Endothelial cell of umbilical vein (primary cell): Measurements from ENCODE around the gene NR1H2.

Source experiments
- EZH2 ChIP-seq: IDR thresholded peaks from 2 replicates; pipeline ENCODE4 v1.6.1; 2012; ENCODE audit warnings: borderline replicate concordance, low read depth, mild to moderate bottlenecking, moderate library complexity, low read length, inconsistent platforms; ENCODE audit not compliant: severe bottlenecking
- POLR2A ChIP-seq: IDR thresholded peaks from 2 replicates; pipeline ENCODE4 v1.6.1; 2012; ENCODE audit warnings: low read depth, mild to moderate bottlenecking, control low read depth, low read length
- TF ChIP-seq, protein P1 (sequence below), 2 donors: IDR thresholded peaks; 1 replicate in 1 of 2; 2 replicates in 1 of 2; pipeline ENCODE4 v1.5.1; 2011; ENCODE audit warnings: low read length in 2 of 2, mild to moderate bottlenecking in 2 of 2, moderate library complexity in 2 of 2, control low read depth in 1 of 2, inconsistent platforms in 1 of 2, low read depth in 1 of 2; ENCODE audit not compliant: insufficient read depth in 1 of 2; ENCODE audit errors: extremely low read depth in 1 of 2

DNA sequence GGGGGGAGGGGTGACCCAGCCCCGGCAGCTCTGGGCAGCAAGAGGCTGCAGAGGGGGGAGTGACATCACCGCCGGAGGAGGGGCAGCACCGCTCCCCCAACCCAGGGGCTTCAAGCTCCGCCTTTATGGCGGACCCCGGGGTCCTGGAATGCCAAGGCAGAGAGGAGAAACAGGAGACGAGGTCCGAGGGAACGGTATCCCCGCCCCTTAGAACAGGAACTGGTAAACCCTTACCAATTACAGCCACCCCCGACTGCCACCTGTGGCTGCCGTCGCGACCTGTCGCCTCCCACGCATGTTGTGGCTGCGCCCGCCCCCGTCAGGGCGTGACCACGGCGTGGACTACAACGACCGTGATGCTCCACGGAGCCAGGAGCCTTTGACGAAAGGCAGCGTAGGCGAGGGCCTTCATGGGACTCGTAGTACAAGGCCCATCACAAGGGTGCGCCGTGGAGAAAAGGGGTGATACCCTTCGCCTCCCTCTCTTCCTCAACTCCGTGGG lies 43.0 kb upstream of the NR1H2 start:
- TF ChIP-seq POLR2A (no peak), EZH2 (no peak)
- TF ChIP-seq, protein P1, sequence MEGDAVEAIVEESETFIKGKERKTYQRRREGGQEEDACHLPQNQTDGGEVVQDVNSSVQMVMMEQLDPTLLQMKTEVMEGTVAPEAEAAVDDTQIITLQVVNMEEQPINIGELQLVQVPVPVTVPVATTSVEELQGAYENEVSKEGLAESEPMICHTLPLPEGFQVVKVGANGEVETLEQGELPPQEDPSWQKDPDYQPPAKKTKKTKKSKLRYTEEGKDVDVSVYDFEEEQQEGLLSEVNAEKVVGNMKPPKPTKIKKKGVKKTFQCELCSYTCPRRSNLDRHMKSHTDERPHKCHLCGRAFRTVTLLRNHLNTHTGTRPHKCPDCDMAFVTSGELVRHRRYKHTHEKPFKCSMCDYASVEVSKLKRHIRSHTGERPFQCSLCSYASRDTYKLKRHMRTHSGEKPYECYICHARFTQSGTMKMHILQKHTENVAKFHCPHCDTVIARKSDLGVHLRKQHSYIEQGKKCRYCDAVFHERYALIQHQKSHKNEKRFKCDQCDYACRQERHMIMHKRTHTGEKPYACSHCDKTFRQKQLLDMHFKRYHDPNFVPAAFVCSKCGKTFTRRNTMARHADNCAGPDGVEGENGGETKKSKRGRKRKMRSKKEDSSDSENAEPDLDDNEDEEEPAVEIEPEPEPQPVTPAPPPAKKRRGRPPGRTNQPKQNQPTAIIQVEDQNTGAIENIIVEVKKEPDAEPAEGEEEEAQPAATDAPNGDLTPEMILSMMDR (IDR thresholded peaks at IDR 0.05; ENCODE audit: extremely low read depth in 1 of 2, insufficient read depth in 1 of 2, low read depth in 1 of 2, low read length in 2 of 2) = no peak
